Endothelial cell of coronary artery (primary cell): ENCODE measurements around the gene ZNF182. TPM values are rescaled to one million over a fixed set of nuclear protein-coding genes. Genes with fewer than 3 reads are reported as not detected.

Experiments
- total RNA-seq: library from RNA; depleted of rRNA; stranded (reverse); fragments of >200 nt; gene quantifications from 2 replicates; pipeline ENCODE4 v1.2.3, GENCODE V29; 2014

Gene ZNF182
- total RNA-seq, result 2.2 and 2.8 TPM in 2 replicates

DNA sequence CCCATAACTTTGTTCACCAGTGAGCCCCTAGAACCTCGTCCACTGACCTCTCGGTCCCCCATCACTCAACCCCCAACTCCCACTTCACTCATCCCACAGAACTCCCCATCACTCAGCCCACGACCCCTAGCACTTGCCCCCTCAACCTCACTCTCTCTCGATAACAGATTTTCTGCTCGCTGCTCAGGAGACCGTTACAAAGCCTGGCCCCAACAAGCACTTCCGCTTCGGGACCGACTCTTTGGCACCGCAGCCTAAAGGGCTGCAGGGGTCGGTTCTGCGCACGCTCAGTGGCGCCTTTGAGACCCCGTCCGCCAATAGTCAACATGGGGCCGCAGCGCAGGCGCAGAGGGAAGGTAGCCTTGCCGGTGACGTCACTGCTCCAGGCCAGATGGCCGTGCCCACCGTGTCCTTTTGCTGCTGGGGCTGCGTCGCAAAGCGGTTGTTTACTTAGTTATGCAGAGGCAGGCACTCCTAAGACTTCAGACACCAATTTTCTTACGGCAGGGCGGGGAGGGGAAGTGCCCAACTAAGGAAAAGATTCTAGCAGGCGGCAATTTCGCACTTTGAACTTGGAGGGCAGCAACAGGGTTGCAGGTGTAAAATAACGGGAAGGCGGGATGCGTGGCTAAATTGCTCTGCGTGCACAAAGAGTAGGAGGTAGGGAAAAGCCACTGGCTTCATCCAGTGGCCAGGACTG is at the start of gene ZNF182:
TSS of gene ZNF182 (minus strand) at position 232 of the 700 bp plus-strand sequence. CDS start 1,380 bp downstream, outside the sequence.

GRCh38 chrX:48006688-48007087 is 2.9 kb upstream of the ZNF182 start, which contains the start of gene SPACA5:
Gene SPACA5 (plus strand): TSS chrX:48006988. CDS start chrX:48007803, 815 bp downstream.

Other genes starting within 250 kb of the ZNF182 start
- 3.7 and 6.7 TPM in 2 replicates for gene ZNF81, start 167.1 kb downstream of the ZNF182 start, total RNA-seq
- not detected in 2 replicates for gene SPACA5, start 3.0 kb upstream of the ZNF182 start, total RNA-seq
- 0.54 and 1.5 TPM in 2 replicates for gene ZNF630, start 67.7 kb upstream of the ZNF182 start, total RNA-seq
- gene SPACA5B, start 126.6 kb upstream of the ZNF182 start, total RNA-seq, result not detected in 2 replicates
- not detected in 2 replicates for gene SSX5, start 192.8 kb upstream of the ZNF182 start, total RNA-seq